ENCODE data around the gene BBLN. TPM values are rescaled to one million over a fixed set of nuclear protein-coding genes. Genes with fewer than 3 reads are reported as not detected.

Gene BBLN
- total RNA-seq, 1 donor from 2014 or later, result 406 TPM

DNA sequence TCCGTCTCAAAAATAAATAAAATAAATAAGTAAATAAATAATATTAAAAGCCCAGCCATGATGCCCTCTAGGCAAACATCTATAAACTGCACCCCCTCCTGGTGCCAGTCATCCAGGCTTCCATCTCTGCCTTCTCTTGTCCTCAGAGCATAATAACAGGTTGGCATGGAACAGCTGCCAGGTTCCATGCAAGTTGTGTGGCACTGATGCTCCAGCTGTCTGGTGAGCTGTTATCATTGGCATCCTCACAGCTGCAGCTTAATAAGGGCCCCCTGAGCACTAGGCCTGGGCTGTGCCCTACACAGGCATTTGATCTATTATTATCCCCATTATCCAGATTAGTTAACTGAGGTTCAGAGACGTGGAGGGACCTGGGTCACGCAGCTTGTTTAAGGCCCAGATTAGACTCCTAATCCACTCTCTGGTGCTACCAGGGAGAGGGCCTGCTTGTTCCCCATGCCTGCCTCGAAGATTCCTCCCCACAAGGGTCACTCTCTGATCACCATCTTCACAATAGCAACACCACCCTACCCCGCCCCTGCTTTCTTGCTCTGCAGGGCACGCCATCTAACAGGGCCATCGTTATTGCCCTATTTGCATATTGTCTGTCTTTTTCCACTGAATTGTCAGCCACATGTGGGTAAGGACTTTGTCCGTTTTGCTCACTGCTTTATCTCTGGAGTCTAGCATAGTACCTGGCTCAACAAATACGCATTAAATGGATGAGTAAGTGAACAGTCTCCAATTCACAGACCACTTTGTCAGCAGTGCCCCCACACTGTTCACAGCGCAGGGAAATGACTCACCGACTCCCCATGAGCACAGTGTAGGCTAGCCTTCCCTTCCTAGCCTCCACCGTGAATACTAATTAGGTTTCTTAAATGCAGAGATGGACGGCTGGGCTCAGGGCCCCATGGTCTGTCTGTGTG is 41.6 kb downstream of the BBLN start:
- TF ChIP-seq CTCF (IDR thresholded peaks at IDR 0.05; ENCODE audit: insufficient read depth, low read length, poor library complexity, severe bottlenecking), result no peak
- Histone ChIP-seq H3K4me3 (ENCODE audit: low read depth, low read length) (no peak overlapping the region), H3K27me3 (ENCODE audit: control insufficient read depth, insufficient read depth, low read length) (no peaks in the 10 kb centered on the region), H3K36me3 (ENCODE audit: control insufficient read depth, insufficient read depth, low read length) (no peaks in the 10 kb centered on the region)
- DNase-seq (ENCODE audit: low read depth), result no peak

DNA sequence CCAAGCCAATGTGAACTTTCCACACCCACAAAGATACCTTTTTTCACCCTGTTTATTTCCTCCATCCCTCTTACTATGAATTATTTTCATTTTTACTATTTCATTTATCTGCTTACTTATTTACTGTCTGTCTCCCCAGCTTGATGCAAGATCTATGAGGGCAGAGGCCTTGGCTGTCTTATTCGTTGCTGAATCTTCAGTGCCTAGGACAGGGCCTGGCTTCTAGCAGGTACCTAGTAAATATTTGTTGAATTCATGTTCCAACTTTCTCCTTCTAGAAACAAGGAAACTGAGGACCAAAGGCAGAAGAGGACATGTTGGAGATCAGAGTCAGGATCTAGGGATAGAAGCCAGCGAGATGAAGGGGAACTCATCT is 42.6 kb downstream of the BBLN start:
- no peak for DNase-seq (ENCODE audit: low read depth)
- no peak for TF ChIP-seq CTCF (IDR thresholded peaks at IDR 0.05; ENCODE audit: insufficient read depth, low read length, poor library complexity, severe bottlenecking)
- no peaks in the 10 kb centered on the region for H3K27me3 ChIP-seq (ENCODE audit: control insufficient read depth, insufficient read depth, low read length)
- no peak overlapping the region for H3K4me3 ChIP-seq (ENCODE audit: low read depth, low read length)
- no peaks in the 10 kb centered on the region for H3K36me3 ChIP-seq (ENCODE audit: control insufficient read depth, insufficient read depth, low read length)

DNA sequence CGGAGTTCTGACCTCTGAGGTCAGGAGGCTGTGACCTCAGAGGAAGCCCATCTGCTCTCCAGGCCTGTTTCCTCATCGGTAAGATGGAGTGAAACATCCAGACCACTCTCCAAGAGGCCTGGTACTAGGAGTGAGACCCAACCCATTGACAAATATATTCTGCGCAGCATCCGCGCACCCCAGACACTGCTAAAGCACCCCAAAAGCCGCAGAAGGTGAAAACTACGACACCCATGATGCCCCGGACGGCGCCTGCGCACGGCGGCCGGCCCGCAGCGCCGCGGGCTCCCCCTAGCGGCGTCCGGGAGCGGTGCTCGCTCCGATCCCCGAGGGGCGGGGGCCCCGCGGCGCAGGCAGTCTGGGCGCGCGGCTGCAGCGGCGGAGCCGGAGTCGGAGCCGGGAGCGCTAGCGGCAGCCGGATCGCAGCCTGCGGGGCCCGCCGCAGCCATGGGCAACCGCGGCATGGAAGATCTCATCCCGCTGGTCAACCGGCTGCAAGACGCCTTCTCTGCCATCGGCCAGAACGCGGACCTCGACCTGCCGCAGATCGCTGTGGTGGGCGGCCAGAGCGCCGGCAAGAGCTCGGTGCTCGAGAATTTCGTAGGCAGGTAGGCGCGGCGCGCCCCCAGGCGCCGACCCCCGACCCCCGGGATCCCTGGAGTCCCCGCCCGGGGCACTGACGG is 43.1 kb downstream of the BBLN start, which contains the start of gene DNM1:
TSS of gene DNM1 (plus strand) at position 356 of the 683 bp plus-strand sequence. CDS start at position 448, 92 bp downstream.
- H3K27me3 ChIP-seq (ENCODE audit: control insufficient read depth, insufficient read depth, low read length), result no peaks in the 10 kb centered on the region
- no peak for DNase-seq (ENCODE audit: low read depth)
- no peak for TF ChIP-seq CTCF (IDR thresholded peaks at IDR 0.05; ENCODE audit: insufficient read depth, low read length, poor library complexity, severe bottlenecking)

DNA sequence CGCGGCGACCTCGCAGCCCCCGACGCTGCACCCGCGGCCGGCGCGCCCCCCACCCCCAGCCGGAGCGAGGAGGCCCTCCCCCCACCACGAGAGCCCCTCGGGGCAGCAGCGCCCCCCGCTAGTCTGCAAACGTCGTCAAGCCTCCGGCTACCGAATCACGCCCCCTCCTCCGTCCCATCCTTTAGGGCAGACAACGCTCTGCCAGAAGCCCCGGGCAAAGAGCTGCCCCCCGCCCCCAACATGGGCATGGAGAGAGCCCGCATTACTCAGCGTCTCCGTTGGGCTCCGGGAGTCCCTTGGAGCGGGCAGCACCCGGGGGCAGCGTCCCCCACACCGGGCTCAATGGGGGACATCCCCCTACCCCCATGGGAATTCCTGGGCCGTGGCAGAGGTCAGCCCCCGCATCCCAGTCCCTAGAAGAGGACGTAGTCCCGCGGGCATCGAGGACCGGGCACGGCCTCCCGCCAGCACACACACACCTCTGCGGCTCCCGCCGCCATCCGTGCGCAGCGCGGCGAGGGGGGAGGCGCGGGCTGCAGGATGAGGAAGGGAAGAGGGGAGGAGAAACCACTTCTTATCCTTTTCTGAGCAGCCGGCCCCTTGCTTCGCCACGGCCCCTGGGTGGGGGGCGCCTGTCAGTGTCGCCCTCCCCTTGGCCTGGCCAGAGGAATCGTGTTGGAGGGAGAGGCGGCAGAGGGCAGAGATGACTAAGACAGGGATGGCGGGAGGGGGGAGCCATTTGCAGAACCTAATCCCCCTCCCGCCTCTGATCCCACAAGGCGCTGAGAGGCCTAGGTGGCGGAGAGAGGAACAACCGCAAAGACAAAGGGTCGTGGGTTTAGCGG is 43.9 kb downstream of the BBLN start:
- DNase-seq (ENCODE audit: low read depth), result no peak
- TF ChIP-seq CTCF (IDR thresholded peaks at IDR 0.05; ENCODE audit: insufficient read depth, low read length, poor library complexity, severe bottlenecking), result peak; percentile 3
- no peaks in the 10 kb centered on the region for H3K27me3 ChIP-seq (ENCODE audit: control insufficient read depth, insufficient read depth, low read length)

More for the DNA sequence above, 43.1 kb downstream of the BBLN start, which contains the start of gene DNM1:
- Histone ChIP-seq H3K36me3 (ENCODE audit: control insufficient read depth, insufficient read depth, low read length) (no peaks in the 10 kb centered on the region), H3K4me3 (ENCODE audit: low read depth, low read length) (peak within 1 kb of the TSS; percentile 90)

GRCh38 chr9:128204858-128205257 is 44.8 kb downstream of the BBLN start:
- H3K36me3 ChIP-seq (ENCODE audit: control insufficient read depth, insufficient read depth, low read length), result no peaks in the 10 kb centered on the region
- DNase-seq (ENCODE audit: low read depth), result no peak
- no peak for TF ChIP-seq CTCF (IDR thresholded peaks at IDR 0.05; ENCODE audit: insufficient read depth, low read length, poor library complexity, severe bottlenecking)
- H3K27me3 ChIP-seq (ENCODE audit: control insufficient read depth, insufficient read depth, low read length), result no peaks in the 10 kb centered on the region
- no peak overlapping the region for H3K4me3 ChIP-seq (ENCODE audit: low read depth, low read length)

More for the DNA sequence above, 43.9 kb downstream of the BBLN start:
- H3K36me3 ChIP-seq (ENCODE audit: control insufficient read depth, insufficient read depth, low read length), result no peaks in the 10 kb centered on the region
- H3K4me3 ChIP-seq (ENCODE audit: low read depth, low read length), result peak overlapping the region; percentile 90

Measured in kidney epithelial cell (primary cell).